HG03095 (cell line): ENCODE measurements around the gene SYTL3.

Source experiments
- ATAC-seq: cut with Tn5 transposase; IDR thresholded peaks from one replicate; pipeline ENCODE4 v1.9.1; 2021; ENCODE audit warnings: moderate library complexity; ENCODE audit not compliant: unreplicated experiment

SYTL3 gene

GRCh38 chr6:158756977-158757752 lies 107.3 kb downstream of the SYTL3 start:
- ATAC-seq: no peak

GRCh38 chr6:158757753-158758090 lies 107.9 kb downstream of the SYTL3 start:
- ATAC-seq: no peak

- no peak for ATAC-seq
These were observed 108.6 kb downstream of the SYTL3 start for GRCh38 chr6:158758451-158758860.

- no peak for ATAC-seq
These were observed 109.2 kb downstream of the SYTL3 start for GRCh38 chr6:158758941-158759479.

- no peak for ATAC-seq
These were observed 110.2 kb downstream of the SYTL3 start for GRCh38 chr6:158759966-158760617.

- ATAC-seq: no peak
These were observed 110.9 kb downstream of the SYTL3 start for GRCh38 chr6:158760618-158761250.

GRCh38 chr6:158761746-158762145 lies 111.9 kb downstream of the SYTL3 start:
- no peak for ATAC-seq

GRCh38 chr6:158762787-158763433 lies 113.1 kb downstream of the SYTL3 start:
- ATAC-seq: no peak

- no peak for ATAC-seq
These were observed 113.8 kb downstream of the SYTL3 start for GRCh38 chr6:158763434-158764182.

- no peak for ATAC-seq
These were observed 114.5 kb downstream of the SYTL3 start for GRCh38 chr6:158764183-158764849.

- no peak for ATAC-seq
These were observed 115.1 kb downstream of the SYTL3 start for GRCh38 chr6:158764926-158765325.

GRCh38 chr6:158765499-158766068 lies 115.7 kb downstream of the SYTL3 start:
- no peak for ATAC-seq

- no peak for ATAC-seq
These were observed 117.0 kb downstream of the SYTL3 start for GRCh38 chr6:158766621-158767455.

GRCh38 chr6:158767709-158768108 lies 117.9 kb downstream of the SYTL3 start:
- no peak for ATAC-seq

GRCh38 chr6:158768436-158768835 lies 118.6 kb downstream of the SYTL3 start:
- ATAC-seq: no peak

- no peak for ATAC-seq
These were observed 119.4 kb downstream of the SYTL3 start for GRCh38 chr6:158769234-158769770.

- no peak for ATAC-seq
These were observed 120.0 kb downstream of the SYTL3 start for GRCh38 chr6:158769771-158770432.
